Upper lobe of left lung (tissue), 6 donors: Measurements from ENCODE around the gene FOXN3. TPM values are rescaled to one million over a fixed set of nuclear protein-coding genes. Genes with fewer than 3 reads are reported as not detected.

Source experiments
- ATAC-seq, 2 donors: fragments of 200-7000 bp; cut with Tn5 transposase; one replicate each; pipeline ENCODE4 v1.9.1; 2022; ENCODE audit warnings: mild to moderate bottlenecking in 2 of 2, moderate library complexity in 2 of 2; ENCODE audit not compliant: low FRiP score in 2 of 2
- DNase-seq, 2 donors: peaks; one replicate each; pipeline ENCODE4 v3.0.0-alpha.2; 2019 to 2020
- H3K27ac ChIP-seq, 4 donors: fragments of 200-600 bp; sonication (generic); one replicate each; pipeline ENCODE4 v1.5.1; 2016 to 2019
- H3K27me3 ChIP-seq, 4 donors: fragments of 200-600 bp; sonication (generic); one replicate each; pipeline ENCODE4 v1.5.1; 2017 to 2019
- H3K36me3 ChIP-seq, 4 donors: fragments of 200-600 bp; sonication (generic); one replicate each; pipeline ENCODE4 v1.5.1; 2016 to 2019
- H3K4me1 ChIP-seq, 4 donors: fragments of 200-600 bp; sonication (generic); one replicate each; pipeline ENCODE4 v1.5.1; 2018 to 2019
- H3K4me3 ChIP-seq, 4 donors: fragments of 200-600 bp; sonication (generic); one replicate each; pipeline ENCODE4 v1.5.1; 2017 to 2019; ENCODE audit warnings: mild to moderate bottlenecking in 2 of 4, moderate library complexity in 1 of 4
- H3K9me3 ChIP-seq, 4 donors: fragments of 200-600 bp; sonication (generic); one replicate each; pipeline ENCODE4 v1.5.1; 2018 to 2019
- EP300 ChIP-seq, 4 donors: sonication (generic); formaldehyde crosslinking; IDR thresholded peaks; one replicate each; pipeline ENCODE4 v1.5.1; 2017; ENCODE audit warnings: antibody characterized with exemption in 4 of 4, control low read depth in 2 of 4
- POLR2A ChIP-seq, 4 donors: fragments of 450-650 bp; IDR thresholded peaks; one replicate each; pipeline ENCODE4 v1.5.1; 2016 to 2017; ENCODE audit warnings: antibody characterized with exemption in 4 of 4, mild to moderate bottlenecking in 2 of 4
- POLR2AphosphoS5 ChIP-seq, 2 donors: sonication (generic); formaldehyde crosslinking; IDR thresholded peaks; one replicate each; pipeline ENCODE4 v1.5.1; 2017; ENCODE audit warnings: antibody characterized with exemption in 2 of 2
- WGBS, 2 donors: methylation state at CpG; one replicate each; pipeline ENCODE4 v1.1.5; 2017 to 2018; 5-methylcytosine and 5-hydroxymethylcytosine counted together
- total RNA-seq, 6 donors: library from RNA; depleted of rRNA in 4 of 6; stranded (reverse); fragments of >200 nt in 4 of 6; gene quantifications; one replicate each; pipeline versions ENCODE4 v1.1.0 to v1.2.1, GENCODE V29; 2016 to 2021
- TF ChIP-seq, protein P1 (sequence below), 6 experiments: fragments of 450-650 bp in 4 of 6; fragments of 200-600 bp in 2 of 6; sonication (generic) in 2 of 6; IDR thresholded peaks; one replicate each; pipeline ENCODE4 v1.5.1; 2016 to 2019; ENCODE audit warnings: antibody characterized with exemption in 6 of 6
- donor health status: DM: no; HTN: no; CAD: no; lungs with moderate emphysema.
- donor health status: DM: no; HTN: yes; CAD: no; lungs with severe emphysema.

FOXN3 gene
- total RNA-seq, 6 donors from 2014 or later: 63.4 to 115 (median 77.2) TPM

DNA sequence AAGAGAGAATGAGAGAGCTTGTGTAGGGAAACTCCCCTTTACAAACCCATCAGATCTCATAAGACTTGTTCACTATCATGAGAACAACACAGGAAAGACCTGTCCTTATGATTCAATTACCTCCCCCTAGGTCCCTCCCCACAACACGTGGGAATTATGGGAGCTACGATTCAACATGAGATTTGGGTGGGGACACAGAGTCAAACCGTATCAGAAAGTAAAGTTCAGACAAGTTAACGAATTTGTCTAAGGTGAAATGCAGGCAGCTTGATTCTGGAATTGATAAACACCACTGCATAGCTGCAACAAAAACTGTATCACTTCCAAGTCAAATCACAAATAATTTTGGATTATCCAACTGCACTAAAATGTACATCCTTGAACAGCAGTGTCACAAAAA lies 47.4 kb downstream of the FOXN3 start:
- no peak overlapping the region for H3K4me3 ChIP-seq
- no peaks in the 10 kb centered on the region for H3K27me3 ChIP-seq
- no peak for ATAC-seq
- no peak overlapping the region for H3K27ac ChIP-seq
- no peaks in the 10 kb centered on the region for H3K9me3 ChIP-seq
- no peaks in the 10 kb centered on the region for H3K36me3 ChIP-seq
- whole genome bisulfite sequencing, 2 donors: 79 to 96% methylated on average over 4 of the region's 4 CpGs
- no peak for DNase-seq
- TF ChIP-seq POLR2A (IDR thresholded peaks at IDR 0.05) (no peak), POLR2AphosphoS5 (IDR thresholded peaks at IDR 0.05) (no peak), EP300 (IDR thresholded peaks at IDR 0.05) (no peak)
- peaks cover 40 to 60% (median 42%) of the 10 kb centered on the region in 4 donors for H3K4me1 ChIP-seq

DNA sequence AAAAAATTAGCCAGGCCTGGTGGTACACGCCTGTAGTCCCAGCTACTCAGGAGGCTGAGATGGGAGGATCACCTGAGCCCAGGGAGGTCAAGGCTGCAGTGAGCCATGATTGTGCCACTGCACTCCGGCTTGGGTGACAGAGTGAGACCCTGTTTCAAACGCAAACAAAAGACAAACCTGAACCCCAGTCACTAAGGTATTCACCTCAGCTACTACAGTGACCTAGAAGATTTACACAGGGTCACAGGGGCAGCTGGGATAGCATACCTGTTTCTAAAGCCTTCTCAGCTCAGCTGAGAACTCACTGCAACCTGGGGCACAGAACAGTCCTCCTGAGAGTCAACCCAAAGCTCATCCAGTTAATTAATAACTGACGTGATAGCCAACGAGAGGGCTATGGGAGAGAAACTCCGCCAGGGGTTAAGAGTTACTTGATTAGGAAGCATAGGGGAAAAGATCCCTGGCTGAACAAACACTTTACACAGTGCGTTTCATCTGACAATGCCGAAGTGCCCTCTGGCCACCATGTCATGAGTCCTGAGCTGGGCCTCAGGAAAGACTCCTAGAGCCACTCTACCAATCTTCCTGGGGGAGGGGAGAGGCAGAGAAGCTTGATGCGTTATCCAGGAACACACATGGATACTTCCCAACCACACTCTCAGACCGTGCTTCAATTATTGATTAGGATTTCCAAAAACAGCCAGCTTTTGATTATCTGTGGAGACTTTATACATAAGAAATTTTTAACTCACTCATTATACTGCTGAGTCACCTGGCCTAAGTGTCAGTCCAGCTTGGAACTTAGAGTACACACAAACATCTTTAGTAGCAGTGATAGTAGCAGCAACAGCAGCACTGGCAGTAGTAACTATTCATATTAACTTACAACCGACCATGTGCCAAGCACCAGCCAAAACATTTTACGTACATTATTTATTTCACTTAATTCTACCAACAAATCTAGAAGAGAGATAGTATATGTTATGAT lies 48.2 kb downstream of the FOXN3 start:
- 80 to 82% methylated on average over 12 of the region's 12 CpGs for WGBS, 2 donors
- TF ChIP-seq POLR2A (IDR thresholded peaks at IDR 0.05) (no peak), POLR2AphosphoS5 (IDR thresholded peaks at IDR 0.05) (no peak), EP300 (IDR thresholded peaks at IDR 0.05) (no peak)
- TF ChIP-seq, protein P1, sequence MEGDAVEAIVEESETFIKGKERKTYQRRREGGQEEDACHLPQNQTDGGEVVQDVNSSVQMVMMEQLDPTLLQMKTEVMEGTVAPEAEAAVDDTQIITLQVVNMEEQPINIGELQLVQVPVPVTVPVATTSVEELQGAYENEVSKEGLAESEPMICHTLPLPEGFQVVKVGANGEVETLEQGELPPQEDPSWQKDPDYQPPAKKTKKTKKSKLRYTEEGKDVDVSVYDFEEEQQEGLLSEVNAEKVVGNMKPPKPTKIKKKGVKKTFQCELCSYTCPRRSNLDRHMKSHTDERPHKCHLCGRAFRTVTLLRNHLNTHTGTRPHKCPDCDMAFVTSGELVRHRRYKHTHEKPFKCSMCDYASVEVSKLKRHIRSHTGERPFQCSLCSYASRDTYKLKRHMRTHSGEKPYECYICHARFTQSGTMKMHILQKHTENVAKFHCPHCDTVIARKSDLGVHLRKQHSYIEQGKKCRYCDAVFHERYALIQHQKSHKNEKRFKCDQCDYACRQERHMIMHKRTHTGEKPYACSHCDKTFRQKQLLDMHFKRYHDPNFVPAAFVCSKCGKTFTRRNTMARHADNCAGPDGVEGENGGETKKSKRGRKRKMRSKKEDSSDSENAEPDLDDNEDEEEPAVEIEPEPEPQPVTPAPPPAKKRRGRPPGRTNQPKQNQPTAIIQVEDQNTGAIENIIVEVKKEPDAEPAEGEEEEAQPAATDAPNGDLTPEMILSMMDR (IDR thresholded peaks at IDR 0.05): no peak
- H3K4me1 ChIP-seq: peaks cover 46 to 65% (median 50%) of the 10 kb centered on the region in 4 donors
- H3K27ac ChIP-seq: peak overlapping the region in 3 of 4 donors; percentile 20 to 54 (median 52)
- no peaks in the 10 kb centered on the region for H3K36me3 ChIP-seq
- no peaks in the 10 kb centered on the region for H3K27me3 ChIP-seq
- no peak overlapping the region for H3K4me3 ChIP-seq
- peak in 1 of 2 donors; percentile 60 for ATAC-seq
- peak in 1 of 2 donors; percentile 60 for DNase-seq
- H3K9me3 ChIP-seq: no peaks in the 10 kb centered on the region

DNA sequence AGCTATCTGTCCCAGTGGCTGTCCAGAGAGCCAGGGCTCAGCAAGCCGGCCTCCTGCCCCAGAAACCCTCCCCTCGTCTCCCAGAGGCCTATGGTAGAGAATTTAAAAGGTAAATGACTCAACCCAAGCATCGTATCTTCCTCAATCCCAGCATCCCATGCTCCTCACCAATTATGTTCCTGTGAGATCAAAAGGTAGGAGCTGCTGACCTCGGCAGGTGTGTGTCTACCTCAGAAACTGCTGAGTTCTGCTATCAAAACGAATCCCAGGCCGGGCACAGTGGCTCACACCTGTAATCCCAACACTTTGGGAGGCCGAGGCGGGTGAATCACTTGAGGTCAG lies 49.3 kb downstream of the FOXN3 start:
- Histone ChIP-seq H3K4me3 (no peak overlapping the region), H3K4me1 (peaks cover 48 to 71% (median 52%) of the 10 kb centered on the region in 4 donors), H3K9me3 (no peaks in the 10 kb centered on the region), H3K27me3 (no peaks in the 10 kb centered on the region), H3K36me3 (no peaks in the 10 kb centered on the region), H3K27ac (no peak overlapping the region)
- 73 to 86% methylated on average over 5 to 8 of the region's 8 CpGs for WGBS, 2 donors
- TF ChIP-seq, protein P1 (IDR thresholded peaks at IDR 0.05): no peak
- TF ChIP-seq EP300 (IDR thresholded peaks at IDR 0.05) (no peak), POLR2A (IDR thresholded peaks at IDR 0.05) (no peak), POLR2AphosphoS5 (IDR thresholded peaks at IDR 0.05) (no peak)
- DNase-seq: no peak
- ATAC-seq: no peak

DNA sequence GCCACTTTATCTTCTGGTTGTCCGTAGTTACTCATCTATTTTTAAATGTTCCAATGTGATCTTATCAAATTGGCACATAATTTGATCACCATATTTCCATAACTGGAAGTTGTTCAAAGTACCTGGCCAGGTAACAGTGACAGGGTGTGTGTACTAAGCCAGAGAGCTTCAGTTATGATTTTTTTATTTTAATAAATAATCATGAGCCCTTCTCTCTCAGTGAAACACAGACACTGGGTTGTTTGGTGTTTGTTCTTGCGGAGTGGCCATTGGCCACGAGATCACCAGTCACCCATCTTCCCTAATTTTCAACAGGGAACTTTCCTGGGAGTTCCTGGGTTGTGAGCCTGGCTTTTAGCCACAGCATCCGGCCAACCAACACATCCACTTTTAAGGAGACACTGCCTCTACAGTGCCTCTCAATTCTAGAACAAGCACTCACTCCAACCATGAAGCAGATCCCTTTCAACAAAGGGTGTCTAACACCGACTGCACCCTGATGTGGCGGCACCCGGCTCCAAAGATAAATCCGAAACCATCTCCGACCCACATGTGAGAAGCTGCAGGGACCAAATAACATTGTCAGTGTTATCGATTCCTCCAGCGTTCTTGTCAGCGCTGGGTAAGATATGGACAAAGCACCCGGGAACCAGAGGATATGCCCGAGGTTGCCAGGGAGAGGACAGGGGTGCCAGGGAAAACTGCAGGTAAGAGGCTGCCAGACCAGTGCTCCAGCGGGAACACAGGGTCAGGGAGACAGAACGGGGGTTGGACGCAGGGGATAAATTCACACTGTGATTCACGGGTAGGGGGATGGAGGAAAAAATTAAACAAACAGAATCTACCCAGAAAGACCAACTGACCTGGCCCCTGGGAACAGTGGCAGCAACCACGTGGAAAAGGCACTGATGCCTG lies 49.9 kb downstream of the FOXN3 start:
- WGBS, 2 donors: 65 to 73% methylated on average over 19 of the region's 19 CpGs
- Histone ChIP-seq H3K4me3 (no peak overlapping the region), H3K9me3 (no peaks in the 10 kb centered on the region), H3K4me1 (peaks cover 45 to 73% (median 52%) of the 10 kb centered on the region in 4 donors), H3K27ac (peak overlapping the region in 2 of 4 donors; percentile 2 to 40), H3K36me3 (no peaks in the 10 kb centered on the region), H3K27me3 (no peaks in the 10 kb centered on the region)
- ATAC-seq (peak in 1 of 2 donors; percentile 47), DNase-seq (peak in 1 of 2 donors; percentile 50)
- TF ChIP-seq, protein P1 (IDR thresholded peaks at IDR 0.05): no peak
- TF ChIP-seq POLR2AphosphoS5 (IDR thresholded peaks at IDR 0.05): no peak
- TF ChIP-seq EP300 (IDR thresholded peaks at IDR 0.05): no peak
- TF ChIP-seq POLR2A (IDR thresholded peaks at IDR 0.05): no peak
